SK-N-SH treated with all-trans-retinoic acid at 6 μM for 48 hours (cell line): ENCODE results near the gene INTS15.

Experiments
- ATAC-seq: fragments of 200-7000 bp; cut with Tn5 transposase; 3 replicates; pipeline ENCODE4 v1.9.1; 2020; ENCODE audit warnings: mild to moderate bottlenecking, moderate library complexity
- ARNTL ChIP-seq: fragments of 450-650 bp; formaldehyde crosslinking; IDR thresholded peaks from 2 replicates; pipeline ENCODE4 v1.5.0; 2020; ENCODE audit warnings: low read depth, mild to moderate bottlenecking, moderate library complexity, borderline replicate concordance
- CSDC2 ChIP-seq: fragments of 250-450 bp; sonication (Bioruptor Pico); IDR thresholded peaks from 2 replicates; pipeline ENCODE4 v1.5.0; 2020; ENCODE audit warnings: mild to moderate bottlenecking, moderate library complexity
- GLIS3 ChIP-seq: fragments of 250-450 bp; sonication (Bioruptor Pico); IDR thresholded peaks from 2 replicates; pipeline ENCODE4 v1.5.0; 2020; ENCODE audit warnings: mild to moderate bottlenecking, moderate library complexity
- ISL1 ChIP-seq: fragments of 250-450 bp; sonication (Bioruptor Pico); IDR thresholded peaks from 2 replicates; pipeline ENCODE4 v2.1.2; 2022; ENCODE audit warnings: mild to moderate bottlenecking, moderate library complexity
- OSR1 ChIP-seq: fragments of 250-450 bp; sonication (Bioruptor Pico); IDR thresholded peaks from 2 replicates; pipeline ENCODE4 v1.8.0; 2022; ENCODE audit warnings: moderate library complexity, mild to moderate bottlenecking, inconsistent platforms
- PPARA ChIP-seq: fragments of 250-450 bp; sonication (Bioruptor Pico); IDR thresholded peaks from 2 replicates; pipeline ENCODE4 v1.5.0; 2020; ENCODE audit warnings: mild to moderate bottlenecking, borderline replicate concordance
- RARB ChIP-seq: fragments of 250-450 bp; sonication (Bioruptor Pico); IDR thresholded peaks from 2 replicates; pipeline ENCODE4 v1.8.0; 2021; ENCODE audit warnings: mild to moderate bottlenecking, moderate library complexity
- SNAI2 ChIP-seq: fragments of 250-450 bp; sonication (Bioruptor Pico); IDR thresholded peaks from 2 replicates; pipeline ENCODE4 v1.5.0; 2020; ENCODE audit warnings: mild to moderate bottlenecking, moderate library complexity
- TCF4 ChIP-seq: fragments of 250-450 bp; sonication (Bioruptor Pico); IDR thresholded peaks from 2 replicates; pipeline ENCODE4 v1.8.0; 2021; ENCODE audit warnings: mild to moderate bottlenecking, moderate library complexity, borderline replicate concordance
- TOX ChIP-seq: fragments of 250-450 bp; sonication (Bioruptor Pico); IDR thresholded peaks from 2 replicates; pipeline ENCODE4 v1.8.0; 2021; ENCODE audit warnings: mild to moderate bottlenecking, moderate library complexity, borderline replicate concordance
- ZC3H10 ChIP-seq: fragments of 250-450 bp; sonication (Bioruptor Pico); IDR thresholded peaks from 2 replicates; pipeline ENCODE4 v1.5.1; 2021; ENCODE audit warnings: mild to moderate bottlenecking, moderate library complexity
- ZFP3 ChIP-seq: fragments of 250-450 bp; sonication (Bioruptor Pico); IDR thresholded peaks from 2 replicates; pipeline ENCODE4 v1.5.0; 2020; ENCODE audit warnings: mild to moderate bottlenecking, moderate library complexity
- ZFP30 ChIP-seq: fragments of 450-650 bp; formaldehyde crosslinking; IDR thresholded peaks from 2 replicates; pipeline ENCODE4 v1.5.0; 2022; ENCODE audit warnings: mild to moderate bottlenecking, moderate library complexity
- ZNF565 ChIP-seq: fragments of 450-650 bp; formaldehyde crosslinking; conservative IDR thresholded peaks from 2 replicates; pipeline ENCODE4 v1.5.0; 2020; ENCODE audit warnings: low read depth, mild to moderate bottlenecking, moderate library complexity
- ZNF70 ChIP-seq: fragments of 450-650 bp; formaldehyde crosslinking; IDR thresholded peaks from 2 replicates; pipeline ENCODE4 v1.5.0; 2020; ENCODE audit warnings: mild to moderate bottlenecking, moderate library complexity
- ZNF8 ChIP-seq: fragments of 450-650 bp; formaldehyde crosslinking; IDR thresholded peaks from 2 replicates; pipeline ENCODE4 v1.5.0; 2020; ENCODE audit warnings: mild to moderate bottlenecking, moderate library complexity
- TF ChIP-seq, protein P1 (sequence below): fragments of 250-450 bp; sonication (Bioruptor Pico); IDR thresholded peaks from 2 replicates; pipeline ENCODE4 v1.5.1; 2020; ENCODE audit warnings: low read depth, mild to moderate bottlenecking, moderate library complexity
- TF ChIP-seq, protein P2 (sequence below): fragments of 250-450 bp; sonication (Bioruptor Pico); IDR thresholded peaks from 2 replicates; pipeline ENCODE4 v1.8.0; 2020; ENCODE audit warnings: mild to moderate bottlenecking, moderate library complexity, borderline replicate concordance
- TF ChIP-seq, protein P3 (sequence below): fragments of 250-450 bp; sonication (Bioruptor Pico); IDR thresholded peaks from 2 replicates; pipeline ENCODE4 v1.5.1; 2021; ENCODE audit warnings: mild to moderate bottlenecking, moderate library complexity
- TF ChIP-seq, protein P4 (sequence below): fragments of 250-450 bp; sonication (Bioruptor Pico); IDR thresholded peaks from 2 replicates; pipeline ENCODE4 v1.8.0; 2021; ENCODE audit warnings: low read depth, mild to moderate bottlenecking, moderate library complexity, borderline replicate concordance

The INTS15 gene

DNA sequence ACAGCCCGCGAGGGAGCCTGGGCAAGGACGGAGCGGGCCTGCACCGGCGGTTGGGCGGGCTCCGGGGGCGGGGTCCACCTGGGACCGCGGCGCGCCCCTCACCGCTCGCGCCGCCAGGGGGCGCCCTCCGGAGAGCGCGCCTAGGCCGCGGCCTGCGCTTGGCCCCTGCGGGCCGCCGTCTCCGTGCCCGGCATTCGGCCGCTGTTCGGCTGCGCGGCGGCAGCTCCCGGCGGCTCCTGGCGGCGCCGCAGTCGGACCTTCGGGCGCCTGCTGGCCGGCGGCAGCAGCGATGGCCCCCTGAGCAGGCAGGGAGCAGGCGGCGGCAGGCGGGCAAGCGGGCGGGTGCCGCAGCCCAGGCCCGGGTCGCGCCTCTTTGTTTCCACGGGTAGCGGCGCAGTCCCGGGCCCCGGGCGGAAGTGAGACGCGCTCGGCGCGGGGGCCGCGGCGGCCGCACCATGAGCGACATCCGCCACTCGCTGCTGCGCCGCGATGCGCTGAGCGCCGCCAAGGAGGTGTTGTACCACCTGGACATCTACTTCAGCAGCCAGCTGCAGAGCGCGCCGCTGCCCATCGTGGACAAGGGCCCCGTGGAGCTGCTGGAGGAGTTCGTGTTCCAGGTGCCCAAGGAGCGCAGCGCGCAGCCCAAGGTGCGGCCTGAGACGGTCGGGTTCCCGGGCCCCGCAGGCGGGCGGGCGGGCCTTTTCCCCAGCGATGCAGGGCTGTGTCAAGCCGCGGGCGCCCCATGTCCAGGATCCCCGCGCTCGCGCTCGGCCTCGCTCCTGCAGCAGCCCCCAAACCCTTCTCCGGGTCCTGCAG lies at the start of gene INTS15:
TSS of gene INTS15 (plus strand) at position 193 of the 816 bp plus-strand sequence. CDS start at position 456, 263 bp downstream.
- peak; percentile 86 for ATAC-seq
- TF ChIP-seq CSDC2 (CRISPR knock-in tag), result 0 out of 2 replicates have a peak, but pooled peaks have one; percentile 46
- TF ChIP-seq PPARA (CRISPR knock-in tag), result peak; percentile 32; the same call in 1 of the 2 replicates
- TF ChIP-seq TOX (CRISPR knock-in tag), result no peak
- 0 out of 2 replicates have a peak, but pooled peaks have one; percentile 48 for TF ChIP-seq ZC3H10 (CRISPR knock-in tag)
- no peak; the same call in 1 of the 2 replicates for TF ChIP-seq SNAI2 (CRISPR knock-in tag)
- TF ChIP-seq, protein P1, sequence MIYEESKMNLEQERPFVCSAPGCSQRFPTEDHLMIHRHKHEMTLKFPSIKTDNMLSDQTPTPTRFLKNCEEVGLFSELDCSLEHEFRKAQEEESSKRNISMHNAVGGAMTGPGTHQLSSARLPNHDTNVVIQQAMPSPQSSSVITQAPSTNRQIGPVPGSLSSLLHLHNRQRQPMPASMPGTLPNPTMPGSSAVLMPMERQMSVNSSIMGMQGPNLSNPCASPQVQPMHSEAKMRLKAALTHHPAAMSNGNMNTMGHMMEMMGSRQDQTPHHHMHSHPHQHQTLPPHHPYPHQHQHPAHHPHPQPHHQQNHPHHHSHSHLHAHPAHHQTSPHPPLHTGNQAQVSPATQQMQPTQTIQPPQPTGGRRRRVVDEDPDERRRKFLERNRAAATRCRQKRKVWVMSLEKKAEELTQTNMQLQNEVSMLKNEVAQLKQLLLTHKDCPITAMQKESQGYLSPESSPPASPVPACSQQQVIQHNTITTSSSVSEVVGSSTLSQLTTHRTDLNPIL (CRISPR knock-in tag), result no peak

DNA sequence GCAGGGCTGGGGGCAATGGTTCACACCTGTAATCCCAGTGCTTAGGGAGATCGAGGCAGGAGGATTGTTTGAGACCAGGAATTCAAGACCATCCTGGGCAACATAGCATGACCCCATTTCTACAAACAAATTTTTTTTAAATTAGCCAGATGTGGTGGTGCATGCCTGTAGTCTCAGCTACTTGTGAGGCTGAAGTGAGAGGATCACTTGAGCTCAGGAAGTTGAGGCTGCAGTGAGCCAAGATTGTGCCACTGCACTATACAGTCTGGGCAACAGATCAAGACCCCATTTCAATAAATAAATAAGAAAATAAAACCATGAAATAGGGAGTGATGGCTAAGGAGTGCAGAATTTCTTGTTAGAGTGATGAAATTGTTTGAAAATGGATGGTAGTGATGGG lies 47.5 kb upstream of the INTS15 start:
- no peak for ATAC-seq
- TF ChIP-seq, protein P2, sequence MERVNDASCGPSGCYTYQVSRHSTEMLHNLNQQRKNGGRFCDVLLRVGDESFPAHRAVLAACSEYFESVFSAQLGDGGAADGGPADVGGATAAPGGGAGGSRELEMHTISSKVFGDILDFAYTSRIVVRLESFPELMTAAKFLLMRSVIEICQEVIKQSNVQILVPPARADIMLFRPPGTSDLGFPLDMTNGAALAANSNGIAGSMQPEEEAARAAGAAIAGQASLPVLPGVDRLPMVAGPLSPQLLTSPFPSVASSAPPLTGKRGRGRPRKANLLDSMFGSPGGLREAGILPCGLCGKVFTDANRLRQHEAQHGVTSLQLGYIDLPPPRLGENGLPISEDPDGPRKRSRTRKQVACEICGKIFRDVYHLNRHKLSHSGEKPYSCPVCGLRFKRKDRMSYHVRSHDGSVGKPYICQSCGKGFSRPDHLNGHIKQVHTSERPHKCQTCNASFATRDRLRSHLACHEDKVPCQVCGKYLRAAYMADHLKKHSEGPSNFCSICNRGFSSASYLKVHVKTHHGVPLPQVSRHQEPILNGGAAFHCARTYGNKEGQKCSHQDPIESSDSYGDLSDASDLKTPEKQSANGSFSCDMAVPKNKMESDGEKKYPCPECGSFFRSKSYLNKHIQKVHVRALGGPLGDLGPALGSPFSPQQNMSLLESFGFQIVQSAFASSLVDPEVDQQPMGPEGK, result no peak
- TF ChIP-seq TOX (CRISPR knock-in tag) (no peak), ZFP3 (no peak), CSDC2 (CRISPR knock-in tag) (no peak), GLIS3 (CRISPR knock-in tag) (no peak), ZC3H10 (CRISPR knock-in tag) (no peak), PPARA (CRISPR knock-in tag) (no peak), ARNTL (no peak), SNAI2 (CRISPR knock-in tag) (no peak), ISL1 (no peak), ZNF565 (no peak), ZNF8 (CRISPR knock-in tag) (no peak), ZFP30 (CRISPR knock-in tag) (no peak), TCF4 (CRISPR knock-in tag) (no peak), ZNF70 (no peak), OSR1 (no peak), RARB (CRISPR knock-in tag) (no peak)
- TF ChIP-seq, protein P3, sequence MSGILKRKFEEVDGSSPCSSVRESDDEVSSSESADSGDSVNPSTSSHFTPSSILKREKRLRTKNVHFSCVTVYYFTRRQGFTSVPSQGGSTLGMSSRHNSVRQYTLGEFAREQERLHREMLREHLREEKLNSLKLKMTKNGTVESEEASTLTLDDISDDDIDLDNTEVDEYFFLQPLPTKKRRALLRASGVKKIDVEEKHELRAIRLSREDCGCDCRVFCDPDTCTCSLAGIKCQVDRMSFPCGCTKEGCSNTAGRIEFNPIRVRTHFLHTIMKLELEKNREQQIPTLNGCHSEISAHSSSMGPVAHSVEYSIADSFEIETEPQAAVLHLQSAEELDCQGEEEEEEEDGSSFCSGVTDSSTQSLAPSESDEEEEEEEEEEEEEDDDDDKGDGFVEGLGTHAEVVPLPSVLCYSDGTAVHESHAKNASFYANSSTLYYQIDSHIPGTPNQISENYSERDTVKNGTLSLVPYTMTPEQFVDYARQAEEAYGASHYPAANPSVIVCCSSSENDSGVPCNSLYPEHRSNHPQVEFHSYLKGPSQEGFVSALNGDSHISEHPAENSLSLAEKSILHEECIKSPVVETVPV (CRISPR knock-in tag), result no peak
- TF ChIP-seq, protein P1 (CRISPR knock-in tag), result no peak

DNA sequence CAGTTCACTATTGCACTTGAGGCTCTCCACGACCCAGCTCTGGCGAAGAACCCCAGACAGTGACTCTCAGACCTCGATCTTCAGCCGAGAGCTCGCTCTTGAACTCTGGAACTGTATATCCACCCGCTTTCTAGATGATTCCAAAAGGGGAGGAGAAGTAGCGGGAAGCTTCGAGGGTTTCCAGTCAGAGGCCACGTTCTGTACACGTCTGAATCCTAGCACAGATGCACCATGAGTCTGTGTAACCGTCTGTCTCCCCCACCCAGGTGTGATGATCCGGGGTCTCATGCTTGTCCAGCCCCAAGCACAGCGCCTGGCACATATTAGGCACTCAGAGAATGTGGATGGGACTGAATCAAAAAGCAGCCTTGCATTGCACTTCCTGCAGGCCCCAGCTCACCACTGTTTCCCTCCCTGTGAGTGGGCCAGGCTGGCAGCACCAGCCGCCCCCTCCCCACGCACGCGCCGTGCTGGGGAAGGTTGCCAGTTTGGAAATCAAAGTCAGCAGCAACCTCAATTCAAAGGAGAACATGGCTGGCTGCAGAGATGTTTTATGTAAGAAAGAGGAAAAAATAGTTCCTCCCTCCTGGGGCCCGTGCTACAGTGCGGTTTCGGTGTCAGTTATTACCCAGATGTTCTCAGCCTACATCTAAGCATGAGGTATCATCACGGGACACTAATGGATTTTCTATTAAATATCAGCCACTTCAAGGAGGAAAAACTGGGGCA lies 44.3 kb upstream of the INTS15 start:
- TF ChIP-seq SNAI2 (CRISPR knock-in tag) (no peak), TCF4 (CRISPR knock-in tag) (no peak), ZFP3 (no peak), CSDC2 (CRISPR knock-in tag) (no peak)
- TF ChIP-seq, protein P4, sequence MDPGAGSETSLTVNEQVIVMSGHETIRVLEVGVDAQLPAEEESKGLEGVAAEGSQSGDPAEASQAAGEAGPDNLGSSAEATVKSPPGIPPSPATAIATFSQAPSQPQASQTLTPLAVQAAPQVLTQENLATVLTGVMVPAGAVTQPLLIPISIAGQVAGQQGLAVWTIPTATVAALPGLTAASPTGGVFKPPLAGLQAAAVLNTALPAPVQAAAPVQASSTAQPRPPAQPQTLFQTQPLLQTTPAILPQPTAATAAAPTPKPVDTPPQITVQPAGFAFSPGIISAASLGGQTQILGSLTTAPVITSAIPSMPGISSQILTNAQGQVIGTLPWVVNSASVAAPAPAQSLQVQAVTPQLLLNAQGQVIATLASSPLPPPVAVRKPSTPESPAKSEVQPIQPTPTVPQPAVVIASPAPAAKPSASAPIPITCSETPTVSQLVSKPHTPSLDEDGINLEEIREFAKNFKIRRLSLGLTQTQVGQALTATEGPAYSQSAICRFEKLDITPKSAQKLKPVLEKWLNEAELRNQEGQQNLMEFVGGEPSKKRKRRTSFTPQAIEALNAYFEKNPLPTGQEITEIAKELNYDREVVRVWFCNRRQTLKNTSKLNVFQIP (CRISPR knock-in tag), result no peak
- no peak for ATAC-seq
